COR-L47 (cell line): ENCODE measurements around the gene PLA2G4F.

Source experiments
- DNase-seq: peaks from one replicate; lab custom pipeline; 2025; lab: John Stamatoyannopoulos, UW

Gene PLA2G4F

GRCh38 chr15:42146551-42147430 is 9.6 kb downstream of the PLA2G4F start:
- no peak for DNase-seq

GRCh38 chr15:42145546-42146455 is 10.6 kb downstream of the PLA2G4F start:
- DNase-seq = no peak

GRCh38 chr15:42144841-42145375 is 11.5 kb downstream of the PLA2G4F start:
- no peak for DNase-seq

GRCh38 chr15:42143866-42144625 is 12.4 kb downstream of the PLA2G4F start:
- no peak for DNase-seq

GRCh38 chr15:42143356-42143755 is 13.1 kb downstream of the PLA2G4F start:
- DNase-seq = no peak

- DNase-seq = no peak
Measured at GRCh38 chr15:42141795-42142667, 14.4 kb downstream of the PLA2G4F start.

GRCh38 chr15:42141246-42141645 is 15.2 kb downstream of the PLA2G4F start:
- no peak for DNase-seq

GRCh38 chr15:42140383-42141070 is 15.9 kb downstream of the PLA2G4F start:
- no peak for DNase-seq

GRCh38 chr15:42139596-42139995 is 16.8 kb downstream of the PLA2G4F start:
- no peak for DNase-seq

- DNase-seq = no peak
Measured at GRCh38 chr15:42138968-42139386, 17.5 kb downstream of the PLA2G4F start.

- DNase-seq = no peak
Measured at GRCh38 chr15:42138411-42138810, 18.0 kb downstream of the PLA2G4F start.

- DNase-seq = peak; percentile 52
Measured at GRCh38 chr15:42137461-42138261, 18.8 kb downstream of the PLA2G4F start.

GRCh38 chr15:42136513-42136912 is 19.9 kb downstream of the PLA2G4F start:
- DNase-seq = no peak

GRCh38 chr15:42135351-42135750 is 21.1 kb downstream of the PLA2G4F start:
- DNase-seq = no peak

- DNase-seq = no peak
Measured at GRCh38 chr15:42134617-42135245, 21.7 kb downstream of the PLA2G4F start.

- DNase-seq = peak; percentile 66
Measured at GRCh38 chr15:42133886-42134502, 22.4 kb downstream of the PLA2G4F start.

- DNase-seq = no peak
Measured at GRCh38 chr15:42133356-42133755, 23.1 kb downstream of the PLA2G4F start.
